NCI-H524 (cell line): Measurements from ENCODE around the gene NXPH3.
A peak's percentile ranks its signal among the peaks of the same experiment; 100 is the strongest.

Experiments
- DNase-seq, 2 experiments: peaks; one replicate each; lab custom pipeline; 2025; lab: John Stamatoyannopoulos, UW

NXPH3 gene

DNA sequence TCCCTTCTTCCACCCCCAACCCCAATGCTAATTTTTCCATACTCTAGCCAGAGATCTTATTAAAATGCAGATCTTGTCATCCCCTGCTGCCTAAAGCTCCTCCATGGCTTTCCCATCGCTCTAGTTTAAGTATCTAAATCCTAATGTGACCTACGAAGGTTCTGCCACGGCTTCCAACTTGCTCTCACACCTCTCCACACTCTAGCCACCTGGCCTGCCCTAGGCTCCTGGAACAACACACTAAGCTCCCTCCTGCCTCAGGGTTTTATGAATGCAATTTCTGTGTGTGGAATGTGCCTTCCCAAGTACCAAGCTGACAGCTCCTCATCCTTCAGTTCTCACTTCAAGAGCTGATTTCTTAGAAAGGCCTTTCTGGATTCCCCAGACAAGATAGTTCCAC, 16.6 kb downstream of the NXPH3 start:
- peak in 1 of 2 experiments; percentile 15 for DNase-seq

DNA sequence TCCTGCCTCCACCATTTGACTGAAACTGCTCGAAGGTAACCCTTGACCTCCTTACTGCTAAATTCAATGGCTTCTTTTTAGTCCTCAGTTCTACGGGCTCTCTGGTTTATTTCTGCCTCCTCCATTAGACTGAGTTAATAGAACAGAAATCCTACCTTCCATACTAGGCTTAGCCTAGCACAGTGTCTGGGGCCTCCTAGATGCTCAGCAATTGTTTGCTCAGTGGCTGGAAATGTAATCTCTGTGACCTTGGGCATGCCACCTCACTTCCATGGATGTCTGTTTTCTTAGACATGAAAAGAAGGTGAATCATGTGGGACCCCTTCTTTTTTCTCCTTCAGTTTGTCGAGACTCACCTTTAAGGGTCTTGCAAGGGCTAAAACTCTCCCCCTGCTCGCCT, 19.7 kb downstream of the NXPH3 start:
- DNase-seq: no peak

DNA sequence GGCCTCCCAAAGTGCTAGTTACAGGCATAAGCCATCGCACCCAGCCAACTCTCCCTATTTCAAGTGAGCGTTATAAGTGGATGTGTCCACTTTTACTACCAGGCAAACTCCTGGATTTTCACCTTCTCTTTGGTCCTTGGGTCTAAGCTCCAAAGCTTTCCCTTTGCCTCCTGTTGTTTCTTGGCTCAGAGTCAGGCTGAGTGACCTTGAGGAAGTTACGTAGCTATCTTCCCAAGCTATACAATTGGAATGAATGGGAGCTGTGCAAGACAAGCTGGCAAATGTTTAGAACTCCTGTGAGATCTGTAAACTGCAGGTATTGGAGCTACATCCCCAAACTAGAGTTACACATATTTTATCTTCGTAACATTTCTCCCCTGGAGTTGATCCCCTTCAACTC, 20.3 kb downstream of the NXPH3 start:
- no peak for DNase-seq

DNA sequence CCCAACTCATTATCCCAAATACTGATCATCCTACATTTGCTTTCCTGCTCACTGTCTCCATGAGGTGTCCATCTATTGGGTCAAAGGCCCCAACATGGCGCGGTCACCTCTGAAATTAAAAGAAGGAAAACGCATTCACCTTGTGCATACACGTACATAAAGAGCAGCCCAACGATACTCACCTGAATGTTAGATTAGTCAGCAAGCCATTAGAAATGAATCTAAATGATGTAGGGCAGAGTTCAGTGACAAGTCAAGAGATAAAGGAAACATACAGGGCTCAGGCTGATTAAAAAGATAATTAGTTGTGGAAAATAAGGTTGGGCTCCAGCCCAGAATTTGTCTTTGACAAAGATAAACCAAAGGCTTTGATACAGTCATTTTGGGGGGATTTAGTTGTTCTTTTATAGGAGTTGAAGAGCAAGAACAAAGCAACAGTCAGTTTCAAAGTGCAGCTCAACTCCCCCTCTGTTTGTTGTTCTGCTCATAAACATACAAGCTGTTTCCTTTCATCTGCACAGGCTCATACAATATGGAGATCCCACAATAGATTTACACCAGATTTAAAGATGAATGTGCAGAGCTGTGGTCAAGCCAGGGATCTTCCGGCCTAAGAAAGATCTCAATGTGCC, 21.1 kb downstream of the NXPH3 start:
- DNase-seq: no peak

DNA sequence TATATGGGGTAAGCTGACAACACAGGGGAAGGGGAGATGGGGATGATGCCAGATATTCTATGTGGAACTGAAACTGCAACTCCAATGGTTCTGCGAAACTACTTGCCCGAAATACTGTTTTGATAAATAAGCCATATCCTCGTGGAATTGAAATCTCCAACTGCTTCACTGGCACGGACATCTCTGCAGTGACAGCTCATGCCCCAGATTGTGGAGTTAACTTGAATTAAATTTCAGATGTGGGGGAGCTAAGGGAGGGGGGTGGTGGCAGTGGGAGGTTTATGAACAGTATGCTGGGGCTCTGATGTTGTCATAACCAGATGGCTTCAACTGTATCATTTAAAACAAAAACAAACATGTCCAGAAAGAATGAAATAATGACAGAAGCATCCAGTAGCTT, 21.8 kb downstream of the NXPH3 start:
- no peak for DNase-seq

DNA sequence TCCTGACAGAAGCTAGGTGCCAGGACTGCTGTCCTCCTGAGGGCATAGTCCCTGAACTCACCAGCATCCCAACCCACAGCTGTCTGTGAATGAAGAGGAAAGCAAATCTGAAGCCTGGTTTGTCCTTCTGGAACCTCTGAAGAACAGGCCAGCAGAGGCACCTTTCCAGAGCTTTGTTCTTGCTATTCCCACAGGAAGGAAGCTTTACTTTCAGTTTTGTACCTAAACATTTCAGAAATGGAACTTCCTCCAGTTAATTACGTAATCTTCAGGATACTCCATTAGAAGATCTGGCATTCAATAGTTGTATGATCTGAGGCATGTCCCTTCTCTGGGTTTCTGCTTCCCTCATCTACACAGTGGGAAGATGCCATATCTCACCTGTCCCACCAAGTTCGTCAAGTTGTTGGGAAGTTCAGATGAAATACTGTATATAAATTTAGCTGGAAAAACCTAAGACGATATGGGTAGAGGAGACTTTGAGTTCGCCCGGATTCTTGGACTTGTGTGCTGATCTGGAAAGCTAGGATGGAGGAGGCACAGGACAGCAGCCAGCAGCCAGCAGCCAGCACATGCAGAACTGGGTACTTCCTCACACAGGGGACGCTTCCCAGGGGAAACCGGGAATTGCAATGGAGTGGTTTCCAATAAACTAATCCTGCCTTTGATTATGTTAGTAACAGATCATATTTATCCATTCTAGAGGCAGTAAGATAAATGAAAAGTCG, 22.4 kb downstream of the NXPH3 start:
- DNase-seq: no peak

DNA sequence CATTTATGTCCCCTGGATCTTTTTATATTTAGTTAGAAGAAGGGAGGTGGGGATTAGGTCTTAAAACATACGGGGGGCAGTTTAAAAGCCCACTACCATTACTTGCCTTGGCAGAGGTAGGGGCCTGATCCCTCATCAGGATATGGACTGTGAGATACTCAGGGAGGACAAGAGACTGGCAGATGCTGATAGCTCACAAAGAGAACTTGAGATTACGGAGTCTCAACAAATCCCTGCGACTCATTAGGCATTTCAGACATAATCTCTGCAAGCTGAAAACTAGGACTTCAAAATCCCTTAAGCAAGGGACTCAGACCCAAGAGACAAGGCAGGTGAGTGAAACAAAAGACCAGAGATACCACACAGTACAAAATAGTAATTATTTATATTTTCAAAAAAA, 23.2 kb downstream of the NXPH3 start:
- no peak for DNase-seq

DNA sequence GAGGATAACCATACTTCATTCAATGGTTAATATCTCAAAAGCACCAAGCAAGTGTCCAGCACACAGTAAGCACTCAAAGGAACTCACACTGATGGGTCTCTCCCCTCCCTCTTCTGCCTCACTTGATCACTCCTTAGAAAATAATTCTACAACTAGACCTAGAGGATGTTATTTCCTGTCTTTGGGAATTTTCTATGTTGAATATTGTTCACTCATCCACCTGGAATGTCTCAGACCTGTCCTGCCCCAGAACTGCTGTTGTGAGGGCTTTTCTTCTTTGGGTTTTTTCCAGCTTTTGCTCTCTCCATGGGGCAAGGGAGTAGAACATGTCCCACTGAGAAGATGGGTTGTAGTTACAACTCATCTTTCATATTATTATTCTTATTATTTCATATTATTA, 25.3 kb downstream of the NXPH3 start:
- no peak for DNase-seq

DNA sequence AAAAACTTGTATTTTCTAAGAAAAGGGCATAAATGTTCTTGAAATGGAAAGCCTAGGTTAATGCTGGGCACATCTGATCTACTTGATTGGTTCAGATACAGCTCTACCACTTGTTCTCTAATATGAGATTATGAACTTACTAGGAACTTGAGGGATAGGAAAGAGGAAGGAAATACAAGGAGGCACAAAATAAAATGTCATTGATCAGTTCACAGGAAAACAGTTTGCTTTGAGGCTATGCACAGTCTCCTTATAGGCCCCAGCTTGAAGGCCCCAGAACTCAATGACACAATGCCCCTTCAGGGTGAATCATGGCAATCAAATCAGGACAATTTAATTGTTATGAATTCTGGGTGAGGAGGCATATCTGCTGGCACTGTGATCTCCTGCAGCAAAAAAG, 27.1 kb downstream of the NXPH3 start:
- DNase-seq: no peak

DNA sequence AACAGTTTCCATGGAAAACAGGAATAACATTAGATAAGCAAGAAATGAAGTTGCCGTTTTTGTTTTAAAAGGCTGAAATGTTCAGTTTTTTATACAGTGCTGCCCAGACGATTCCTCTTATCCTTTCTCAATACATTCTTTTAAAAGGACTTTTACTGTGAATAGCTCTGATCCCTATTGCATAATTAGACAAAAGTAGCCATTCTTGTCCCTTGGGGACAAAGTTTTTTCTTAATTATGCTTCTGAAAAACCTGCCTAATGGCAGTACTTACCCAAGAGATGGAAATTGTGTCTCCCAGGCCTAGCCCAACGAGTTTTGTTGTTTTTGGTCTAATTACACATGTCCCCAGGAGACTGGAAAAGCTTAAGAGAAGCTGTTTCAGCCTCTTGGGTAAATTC, 27.6 kb downstream of the NXPH3 start:
- DNase-seq: no peak

DNA sequence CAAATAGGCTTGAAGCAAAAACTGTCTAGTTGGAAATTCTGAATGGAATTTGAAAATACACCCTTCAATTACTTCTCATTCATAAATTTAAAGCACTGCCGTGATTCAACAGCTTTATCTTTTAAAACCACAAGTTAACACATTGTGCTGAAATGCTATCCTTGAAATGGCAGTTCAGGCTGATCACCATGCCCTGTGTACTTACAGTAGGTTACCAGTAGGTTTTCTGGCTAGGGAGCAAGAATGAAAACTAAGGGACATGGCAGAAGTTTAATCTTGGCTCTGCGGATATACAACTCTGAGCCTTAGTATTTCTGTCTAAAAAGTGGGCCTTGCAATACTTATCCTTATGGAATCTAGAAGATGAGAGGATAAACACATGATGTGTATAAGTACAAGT, 28.0 kb downstream of the NXPH3 start:
- DNase-seq: no peak

DNA sequence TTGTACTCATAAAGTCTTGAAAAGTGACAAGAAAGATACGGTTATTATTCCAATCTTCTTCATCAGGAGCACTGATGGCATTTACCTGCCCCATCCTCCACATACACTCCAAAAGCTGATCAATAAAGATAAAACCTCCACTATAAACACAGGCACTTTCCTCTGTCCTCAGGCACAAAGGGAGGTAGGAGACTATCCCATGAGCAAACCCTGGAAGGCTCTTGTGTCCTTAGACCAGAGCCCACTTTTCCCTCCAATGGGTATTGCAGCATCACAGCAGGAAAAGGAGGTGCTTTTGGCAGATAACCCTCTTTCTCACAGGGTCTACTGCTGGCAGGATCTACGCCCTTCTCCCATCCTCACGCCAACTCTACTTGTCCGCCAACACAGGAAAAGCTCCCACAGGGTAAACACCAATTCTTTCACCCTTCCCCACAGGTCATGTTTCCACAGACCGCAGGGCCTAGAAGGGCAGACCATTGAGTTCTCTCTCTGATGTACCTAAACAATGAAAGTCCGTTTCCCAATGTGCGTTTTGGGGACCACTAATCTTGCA, 28.7 kb downstream of the NXPH3 start:
- DNase-seq: no peak

DNA sequence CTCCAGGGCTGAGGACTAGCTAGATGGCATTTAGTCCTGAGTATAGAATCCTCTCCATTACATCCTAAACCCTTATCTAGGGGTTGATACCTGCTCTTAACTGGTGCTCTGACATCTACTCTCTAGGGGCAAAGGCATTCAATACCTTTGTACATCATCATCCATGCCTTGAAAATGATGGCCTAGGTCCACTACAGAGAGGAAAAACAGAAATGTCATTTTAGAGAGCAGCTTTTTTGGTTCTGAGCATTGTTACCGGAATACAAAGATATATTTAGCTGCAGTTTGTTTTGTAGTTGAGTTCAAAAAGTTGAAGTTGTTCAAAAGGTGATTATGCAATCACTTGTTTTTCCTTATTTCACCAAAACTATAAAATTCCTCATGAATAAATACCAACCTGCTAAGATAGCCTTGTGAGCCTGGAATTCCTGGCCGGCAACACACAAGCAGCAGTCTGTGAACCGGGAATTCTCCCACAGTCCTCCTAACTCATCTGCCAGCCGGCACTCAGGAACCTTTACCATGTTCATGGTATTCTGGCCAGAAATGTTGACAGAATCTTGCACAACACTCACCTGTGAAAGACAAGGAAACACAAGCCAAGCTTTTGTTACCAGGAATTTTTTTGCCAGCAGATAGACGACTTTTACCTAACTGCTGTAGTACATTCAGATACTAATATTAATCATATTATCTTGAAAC, 35.4 kb downstream of the NXPH3 start:
- no peak for DNase-seq

DNA sequence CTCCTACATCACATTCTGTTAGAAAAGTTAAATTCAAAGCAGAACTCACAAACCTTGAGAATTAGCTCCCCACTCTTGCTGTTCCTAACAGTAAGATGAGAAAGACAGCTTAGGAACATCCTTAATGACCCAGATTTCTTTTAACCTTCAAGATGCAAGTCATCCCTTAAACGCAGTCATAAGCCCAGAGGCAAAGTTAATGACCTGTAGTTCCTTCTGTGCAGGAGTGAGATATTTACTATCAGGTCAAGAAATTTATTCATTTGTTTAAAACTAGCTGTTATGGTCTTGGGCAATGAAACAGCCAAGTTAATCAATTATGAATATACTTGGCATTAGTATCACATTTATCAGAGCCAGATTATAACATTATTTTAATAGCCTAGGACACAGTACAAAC, 37.1 kb downstream of the NXPH3 start:
- DNase-seq: no peak

DNA sequence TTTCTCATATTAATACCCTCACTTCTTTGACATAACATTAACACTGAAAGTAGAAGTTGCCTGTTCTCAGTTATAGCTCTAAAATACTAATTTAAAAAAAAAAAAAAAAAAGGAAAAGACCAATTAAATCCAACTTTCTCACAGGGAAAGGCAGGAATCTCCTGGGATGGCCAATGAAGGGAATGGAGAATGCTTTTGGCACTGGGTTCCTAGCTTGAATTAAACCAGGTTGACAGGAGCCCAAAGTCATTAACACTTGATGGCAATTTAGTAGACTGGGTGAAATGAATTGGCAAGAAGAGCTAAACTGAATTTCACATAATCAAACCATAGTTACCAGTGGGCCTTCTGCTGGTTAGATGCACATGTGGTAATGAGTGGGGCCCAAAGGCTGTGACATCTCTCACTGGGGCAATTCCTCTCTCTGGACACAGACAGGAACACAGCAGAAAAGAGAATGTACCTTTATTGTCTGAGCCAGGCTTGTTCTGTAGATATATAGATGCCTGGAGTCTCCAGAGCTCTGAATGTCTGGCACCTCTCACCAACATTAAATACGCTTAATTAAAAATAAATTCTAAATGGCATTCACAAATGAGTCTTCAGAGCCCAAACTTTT, 37.6 kb downstream of the NXPH3 start:
- no peak for DNase-seq

DNA sequence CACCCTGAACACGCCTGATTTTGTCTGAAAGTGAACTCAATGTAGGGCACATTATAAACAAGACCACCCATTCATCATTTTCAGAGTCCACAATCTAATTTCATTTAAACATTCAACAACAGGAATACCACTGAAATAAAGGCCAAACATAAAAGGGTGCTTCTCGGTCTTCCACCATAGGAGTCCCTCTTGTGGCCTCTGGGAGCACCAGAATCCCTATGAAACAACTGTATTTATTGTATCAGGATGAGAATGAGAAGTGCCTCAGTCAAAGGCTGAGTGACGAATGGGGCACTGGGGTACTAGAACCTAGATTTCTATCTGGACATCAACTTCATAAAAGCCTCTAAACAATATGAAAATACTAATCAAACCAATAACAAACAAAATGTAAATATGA, 40.4 kb downstream of the NXPH3 start:
- DNase-seq: peak in 1 of 2 experiments; percentile 6

DNA sequence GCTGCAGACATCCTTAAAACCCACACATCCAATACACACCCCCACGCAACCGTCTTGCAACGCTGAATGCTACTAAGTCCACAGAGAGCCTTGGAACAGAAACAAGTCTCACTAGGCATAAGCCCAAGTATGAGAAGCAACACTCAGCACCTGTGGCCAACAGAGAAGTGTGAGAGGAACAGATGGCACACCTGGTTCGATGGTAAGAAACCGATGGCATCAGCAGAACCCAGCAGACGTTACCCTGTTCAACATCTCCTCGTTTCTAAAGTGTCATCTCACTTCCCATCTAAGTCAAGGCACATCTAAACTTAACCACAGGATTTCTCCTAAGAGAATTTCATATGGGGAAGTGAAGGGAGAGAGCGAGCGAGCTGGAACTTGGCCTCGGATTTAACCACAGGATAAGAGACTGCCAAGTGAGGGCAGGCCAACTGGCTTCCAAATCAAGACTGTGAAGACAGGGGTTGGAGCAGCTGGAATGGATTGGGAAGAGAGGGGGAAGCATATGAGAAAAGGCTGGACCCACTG, 41.0 kb downstream of the NXPH3 start:
- no peak for DNase-seq

DNA sequence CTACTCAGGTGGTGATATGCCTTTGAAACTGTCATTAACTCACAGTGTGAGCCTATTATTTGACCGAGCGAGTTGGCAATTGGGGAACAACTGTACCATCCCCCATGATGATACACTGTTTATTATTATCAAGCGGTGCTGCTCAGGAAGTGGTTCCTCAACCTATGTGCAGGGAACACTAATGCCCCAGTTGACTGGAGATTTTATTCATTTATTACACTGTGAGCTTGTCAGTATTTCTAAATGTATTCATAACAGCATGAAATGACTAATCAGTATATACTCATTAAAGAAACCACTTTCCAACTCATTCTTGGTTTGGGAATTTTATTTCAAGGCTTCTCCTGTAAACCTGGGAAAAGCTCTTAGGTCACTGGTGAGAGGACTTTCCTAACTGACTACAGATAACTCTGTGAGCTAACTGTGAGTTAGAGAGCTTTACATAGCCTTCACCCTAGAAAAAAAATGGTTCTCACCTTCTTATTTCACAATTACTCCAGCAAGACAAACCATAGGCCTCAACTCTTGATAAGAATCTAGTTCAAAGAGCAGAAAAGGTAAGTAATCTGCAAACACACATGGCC, 42.4 kb downstream of the NXPH3 start:
- no peak for DNase-seq

DNA sequence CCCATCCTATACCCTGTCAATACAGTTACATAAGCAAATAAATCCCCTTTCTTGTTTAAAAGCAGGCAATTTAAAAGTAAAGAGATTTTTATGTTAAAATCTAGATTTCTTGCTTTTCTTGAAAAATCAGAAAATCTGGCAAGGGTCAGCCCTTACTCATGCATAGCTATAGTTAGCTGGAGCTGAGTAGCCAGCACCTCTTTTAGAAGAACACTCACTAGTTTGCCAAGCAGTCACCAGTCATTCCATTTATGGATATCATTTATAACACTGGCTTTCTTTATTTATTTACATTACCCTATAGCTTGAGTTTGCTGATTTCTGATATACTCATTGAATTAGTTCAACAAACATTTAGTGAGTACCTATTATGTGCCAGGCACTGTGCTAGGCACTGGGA, 45.7 kb downstream of the NXPH3 start:
- DNase-seq: no peak

DNA sequence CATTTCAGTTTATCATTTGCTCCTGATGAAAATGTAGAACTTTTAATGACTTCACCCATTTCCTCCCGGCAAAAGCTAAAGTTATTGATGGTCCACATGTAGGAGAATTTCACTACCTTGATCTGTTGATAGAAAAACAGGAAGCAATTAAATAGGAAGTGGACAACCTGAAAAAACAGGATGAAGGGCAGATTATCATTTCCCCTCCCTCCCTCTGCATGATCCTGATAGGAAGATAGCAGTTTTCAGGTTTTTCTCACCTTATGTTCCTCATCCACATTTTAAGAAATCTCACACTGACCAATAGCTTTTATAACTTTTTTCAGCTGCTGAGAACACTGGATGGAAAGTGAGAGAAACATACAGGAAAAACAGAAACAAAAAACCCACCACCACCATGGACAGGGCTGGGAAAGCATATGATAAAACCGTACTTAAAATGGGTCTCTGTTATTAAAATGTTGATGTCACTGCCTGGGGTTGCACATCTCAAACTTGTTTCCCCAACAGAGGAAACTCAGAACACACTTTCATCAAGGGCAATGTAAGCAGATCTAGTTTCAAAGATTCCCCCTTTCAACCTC, 46.4 kb downstream of the NXPH3 start:
- no peak for DNase-seq

DNA sequence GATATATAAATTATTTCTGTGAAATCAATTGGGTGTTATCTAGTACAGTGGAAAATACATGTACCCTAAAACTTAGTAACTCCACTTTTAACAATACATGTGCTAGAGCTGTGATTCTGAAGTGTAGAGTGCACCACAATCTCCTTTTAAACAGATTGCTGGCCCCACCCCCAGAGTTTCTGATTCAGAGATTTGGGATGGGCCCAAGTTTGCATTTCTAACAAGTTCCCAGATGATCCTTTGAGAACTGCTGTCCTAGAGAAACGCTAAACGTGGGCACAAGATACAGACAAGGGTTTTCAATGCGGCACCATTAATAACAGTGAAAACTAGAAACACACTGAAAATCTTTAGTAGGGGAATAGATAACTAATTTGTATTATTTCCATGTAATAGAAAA, 49.2 kb downstream of the NXPH3 start:
- DNase-seq: no peak

DNA sequence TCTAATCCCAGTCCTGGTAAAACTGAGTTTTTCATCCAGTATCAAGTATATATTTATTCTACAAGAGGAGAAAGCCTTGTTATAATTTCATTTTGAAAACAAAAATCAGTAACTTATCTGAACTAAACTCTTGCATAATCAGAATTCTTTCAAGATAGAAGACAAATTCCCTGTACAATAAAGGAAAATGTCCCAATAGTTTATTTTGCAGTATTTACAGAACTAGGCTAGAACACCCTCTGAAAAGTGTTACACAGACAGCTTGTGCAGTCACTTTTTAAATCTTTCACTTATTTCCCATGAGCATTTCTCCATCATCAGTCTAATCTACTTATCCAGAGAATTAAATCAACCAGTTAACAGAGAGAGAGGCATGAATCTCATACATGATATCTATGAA, 53.8 kb downstream of the NXPH3 start:
- no peak for DNase-seq
